Measurements from ENCODE around the gene COL17A1. TPM values are rescaled to one million over a fixed set of nuclear protein-coding genes. Genes with fewer than 3 reads are reported as not detected.

Gene COL17A1
- total and polyA plus RNA-seq, 9 of the 15 experiments (the other 6 are each of a cell fraction or from before 2014, with no cell fraction given) = not detected

DNA sequence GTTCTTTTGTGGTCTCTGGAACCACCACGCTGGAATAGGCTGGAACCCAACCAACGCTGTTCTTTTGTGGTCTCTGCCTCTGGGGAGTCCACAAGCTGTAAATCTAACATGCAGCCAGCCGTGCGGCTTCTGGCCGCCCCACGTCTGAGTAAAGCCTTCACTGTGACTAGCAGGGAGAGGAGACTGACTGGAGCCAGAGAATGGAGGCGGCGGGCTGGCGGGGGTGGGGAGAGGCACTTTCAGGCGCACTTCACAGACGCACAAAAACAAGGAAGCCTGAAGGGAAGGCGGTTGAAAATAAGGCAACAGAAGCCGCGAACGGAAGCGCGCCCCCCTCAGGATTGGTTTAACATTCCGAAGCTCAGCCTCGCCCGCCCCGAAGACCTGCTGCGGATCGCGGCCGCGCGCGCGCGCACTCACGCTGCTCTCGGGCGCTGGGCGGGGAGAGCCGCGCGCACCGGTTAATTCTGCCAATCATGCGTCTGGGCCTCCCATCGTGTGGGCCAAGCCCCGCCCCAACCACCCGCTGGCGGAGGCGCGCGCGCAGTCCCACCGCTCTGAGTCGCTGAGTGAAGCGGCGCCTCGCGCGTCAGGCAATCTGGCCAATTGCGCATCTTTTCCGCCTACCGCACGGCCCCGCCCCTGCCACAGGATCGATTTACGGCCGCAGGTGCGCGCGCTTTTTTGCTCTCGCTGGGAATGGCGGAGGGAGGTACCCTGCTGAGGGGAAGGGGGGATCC, 36.0 kb upstream of the COL17A1 start, which contains the start of gene SFR1 (continued):
- TF ChIP-seq SIX5 (IDR thresholded peaks at IDR 0.05; ENCODE audit: borderline replicate concordance in 1 of 2, insufficient read depth in 1 of 2, low read depth in 1 of 2, low read length in 2 of 2) = no peak
- peak; percentile 69 for TF ChIP-seq EP300 (IDR thresholded peaks at IDR 0.05; ENCODE audit: low read length)
- TF ChIP-seq, protein P1, sequence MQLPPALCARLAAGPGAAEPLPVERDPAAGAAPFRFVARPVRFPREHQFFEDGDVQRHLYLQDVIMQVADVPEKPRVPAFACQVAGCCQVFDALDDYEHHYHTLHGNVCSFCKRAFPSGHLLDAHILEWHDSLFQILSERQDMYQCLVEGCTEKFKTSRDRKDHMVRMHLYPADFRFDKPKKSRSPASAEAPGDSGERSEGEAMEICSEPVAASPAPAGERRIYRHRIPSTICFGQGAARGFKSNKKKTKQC (CRISPR knock-in tag; IDR thresholded peaks at IDR 0.05) = 0 out of 2 replicates have a peak, but pooled peaks have one; percentile 52
- no peak for TF ChIP-seq SMARCA5 (IDR thresholded peaks at IDR 0.05)
- TF ChIP-seq, protein P2, sequence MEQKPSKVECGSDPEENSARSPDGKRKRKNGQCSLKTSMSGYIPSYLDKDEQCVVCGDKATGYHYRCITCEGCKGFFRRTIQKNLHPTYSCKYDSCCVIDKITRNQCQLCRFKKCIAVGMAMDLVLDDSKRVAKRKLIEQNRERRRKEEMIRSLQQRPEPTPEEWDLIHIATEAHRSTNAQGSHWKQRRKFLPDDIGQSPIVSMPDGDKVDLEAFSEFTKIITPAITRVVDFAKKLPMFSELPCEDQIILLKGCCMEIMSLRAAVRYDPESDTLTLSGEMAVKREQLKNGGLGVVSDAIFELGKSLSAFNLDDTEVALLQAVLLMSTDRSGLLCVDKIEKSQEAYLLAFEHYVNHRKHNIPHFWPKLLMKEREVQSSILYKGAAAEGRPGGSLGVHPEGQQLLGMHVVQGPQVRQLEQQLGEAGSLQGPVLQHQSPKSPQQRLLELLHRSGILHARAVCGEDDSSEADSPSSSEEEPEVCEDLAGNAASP (IDR thresholded peaks at IDR 0.05) = no peak
- TF ChIP-seq, protein P3, sequence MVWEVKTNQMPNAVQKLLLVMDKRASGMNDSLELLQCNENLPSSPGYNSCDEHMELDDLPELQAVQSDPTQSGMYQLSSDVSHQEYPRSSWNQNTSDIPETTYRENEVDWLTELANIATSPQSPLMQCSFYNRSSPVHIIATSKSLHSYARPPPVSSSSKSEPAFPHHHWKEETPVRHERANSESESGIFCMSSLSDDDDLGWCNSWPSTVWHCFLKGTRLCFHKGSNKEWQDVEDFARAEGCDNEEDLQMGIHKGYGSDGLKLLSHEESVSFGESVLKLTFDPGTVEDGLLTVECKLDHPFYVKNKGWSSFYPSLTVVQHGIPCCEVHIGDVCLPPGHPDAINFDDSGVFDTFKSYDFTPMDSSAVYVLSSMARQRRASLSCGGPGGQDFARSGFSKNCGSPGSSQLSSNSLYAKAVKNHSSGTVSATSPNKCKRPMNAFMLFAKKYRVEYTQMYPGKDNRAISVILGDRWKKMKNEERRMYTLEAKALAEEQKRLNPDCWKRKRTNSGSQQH (CRISPR knock-in tag; IDR thresholded peaks at IDR 0.05) = no peak
- no peak for TF ChIP-seq ZNF140 (CRISPR knock-in tag; IDR thresholded peaks at IDR 0.05)
- no peak for TF ChIP-seq ZNF184 (CRISPR knock-in tag; IDR thresholded peaks at IDR 0.05)
- TF ChIP-seq ZNF644 (tag; IDR thresholded peaks at IDR 0.05; ENCODE audit: low read depth) = no peak
- peak; percentile 79; the same call in 1 of the 2 replicates for TF ChIP-seq MTA1 (IDR thresholded peaks at IDR 0.05; ENCODE audit: borderline replicate concordance)
- TF ChIP-seq, protein P4, sequence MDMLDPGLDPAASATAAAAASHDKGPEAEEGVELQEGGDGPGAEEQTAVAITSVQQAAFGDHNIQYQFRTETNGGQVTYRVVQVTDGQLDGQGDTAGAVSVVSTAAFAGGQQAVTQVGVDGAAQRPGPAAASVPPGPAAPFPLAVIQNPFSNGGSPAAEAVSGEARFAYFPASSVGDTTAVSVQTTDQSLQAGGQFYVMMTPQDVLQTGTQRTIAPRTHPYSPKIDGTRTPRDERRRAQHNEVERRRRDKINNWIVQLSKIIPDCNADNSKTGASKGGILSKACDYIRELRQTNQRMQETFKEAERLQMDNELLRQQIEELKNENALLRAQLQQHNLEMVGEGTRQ (CRISPR knock-in tag; IDR thresholded peaks at IDR 0.05) = no peak
- no peak for TF ChIP-seq ZC3H11A (IDR thresholded peaks at IDR 0.05; ENCODE audit: low read depth, low read length)
- TF ChIP-seq POLR2G (IDR thresholded peaks at IDR 0.05; ENCODE audit: low read depth, low read length) = peak; percentile 91
- TF ChIP-seq U2AF1 (optimal IDR thresholded peaks at IDR 0.05; ENCODE audit: low read depth, low read length) = no peak
- TF ChIP-seq, protein P5, sequence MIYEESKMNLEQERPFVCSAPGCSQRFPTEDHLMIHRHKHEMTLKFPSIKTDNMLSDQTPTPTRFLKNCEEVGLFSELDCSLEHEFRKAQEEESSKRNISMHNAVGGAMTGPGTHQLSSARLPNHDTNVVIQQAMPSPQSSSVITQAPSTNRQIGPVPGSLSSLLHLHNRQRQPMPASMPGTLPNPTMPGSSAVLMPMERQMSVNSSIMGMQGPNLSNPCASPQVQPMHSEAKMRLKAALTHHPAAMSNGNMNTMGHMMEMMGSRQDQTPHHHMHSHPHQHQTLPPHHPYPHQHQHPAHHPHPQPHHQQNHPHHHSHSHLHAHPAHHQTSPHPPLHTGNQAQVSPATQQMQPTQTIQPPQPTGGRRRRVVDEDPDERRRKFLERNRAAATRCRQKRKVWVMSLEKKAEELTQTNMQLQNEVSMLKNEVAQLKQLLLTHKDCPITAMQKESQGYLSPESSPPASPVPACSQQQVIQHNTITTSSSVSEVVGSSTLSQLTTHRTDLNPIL (CRISPR knock-in tag; IDR thresholded peaks at IDR 0.05) = no peak
- no peak for TF ChIP-seq NR2C2 (CRISPR knock-in tag; IDR thresholded peaks at IDR 0.05)
- 0 out of 2 replicates have a peak, but pooled peaks have one; percentile 26 for TF ChIP-seq NR2C2 (tag; IDR thresholded peaks at IDR 0.05)
- TF ChIP-seq YY1 (IDR thresholded peaks at IDR 0.05; ENCODE audit: borderline replicate concordance in 1 of 3, control insufficient read depth in 1 of 3, extremely low read depth in 1 of 3, insufficient read depth in 3 of 3, insufficient read length in 1 of 3, insufficient replicate concordance in 2 of 3, low read depth in 1 of 3, low read length in 2 of 3) = peak; percentile 44 to 86 (median 70)
- no peak for TF ChIP-seq ZNF274 (IDR thresholded peaks at IDR 0.05; ENCODE audit: borderline replicate concordance, low read depth, low read length)
- TF ChIP-seq PHF20 (IDR thresholded peaks at IDR 0.05; ENCODE audit: partially characterized antibody) = peak; percentile 72
- peak; percentile 59; the same call in 1 of the 2 replicates for TF ChIP-seq PHF8 (IDR thresholded peaks at IDR 0.05; ENCODE audit: borderline replicate concordance, low read length)
- TF ChIP-seq FOXP1 (CRISPR knock-in tag; IDR thresholded peaks at IDR 0.05) = no peak
